SH-SY5Y (cell line): ENCODE data around the gene CRADD.

Experiments
- GATA2 ChIP-seq: IDR thresholded peaks from 2 replicates; pipeline ENCODE4 v1.6.1; 2011; ENCODE audit warnings: mild to moderate bottlenecking, low read depth, low read length
- GATA3 ChIP-seq: IDR thresholded peaks from 2 replicates; pipeline ENCODE4 v1.6.1; 2011; ENCODE audit warnings: low read depth, mild to moderate bottlenecking, low read length, moderate library complexity

DNA sequence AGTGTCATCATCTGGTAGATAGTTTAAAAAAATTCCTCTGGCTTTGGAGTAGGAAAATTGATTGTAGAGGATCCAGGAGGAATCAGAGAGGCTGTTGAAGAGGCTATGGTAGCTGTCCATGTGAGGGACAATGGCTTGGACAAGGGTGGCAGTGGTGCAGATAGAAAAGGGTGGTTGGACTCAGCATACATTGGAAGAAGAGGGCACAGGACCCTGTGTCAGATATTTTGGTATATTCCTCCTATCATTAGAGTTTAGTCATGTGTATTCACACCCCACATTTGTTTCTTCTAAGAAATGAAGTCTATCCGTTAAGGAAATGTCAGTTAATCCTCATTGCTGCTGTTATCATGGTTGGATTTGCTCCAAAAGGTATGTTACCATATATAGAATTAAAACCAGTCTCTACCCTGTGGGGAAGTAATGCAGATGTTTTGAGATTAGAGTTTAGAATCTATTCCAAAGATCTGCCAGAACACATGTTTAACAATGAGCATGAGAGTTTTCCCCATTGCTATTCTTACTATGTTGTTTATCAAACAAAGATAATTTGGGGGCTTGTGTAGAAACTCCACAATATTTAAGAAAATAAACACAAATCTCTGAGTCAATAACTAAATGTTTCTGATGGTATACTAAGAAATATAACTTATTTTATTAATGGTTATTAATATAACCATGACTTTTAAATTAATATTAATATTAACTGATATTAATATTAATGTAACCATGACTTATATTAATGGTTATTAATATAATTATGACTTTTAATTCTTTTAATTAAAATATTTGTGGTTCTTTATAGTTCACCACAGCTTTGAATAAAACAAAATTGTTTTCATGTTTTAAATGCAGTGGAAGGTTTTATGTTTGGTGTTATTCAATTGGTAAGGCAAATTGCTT lies 80.9 kb downstream of the CRADD start:
- TF ChIP-seq GATA2 (peak; percentile 60; the same call in 1 of the 2 replicates), GATA3 (peak; percentile 90)
